Measurements from ENCODE around the gene TOX3. TPM values are rescaled to one million over a fixed set of nuclear protein-coding genes. Genes with fewer than 3 reads are reported as not detected.

TOX3 gene
- total and polyA plus RNA-seq, 2 of the 8 experiments (the other 6 are each of a cell fraction or from before 2014, with no cell fraction given), result 16.7 to 31.2 TPM

DNA sequence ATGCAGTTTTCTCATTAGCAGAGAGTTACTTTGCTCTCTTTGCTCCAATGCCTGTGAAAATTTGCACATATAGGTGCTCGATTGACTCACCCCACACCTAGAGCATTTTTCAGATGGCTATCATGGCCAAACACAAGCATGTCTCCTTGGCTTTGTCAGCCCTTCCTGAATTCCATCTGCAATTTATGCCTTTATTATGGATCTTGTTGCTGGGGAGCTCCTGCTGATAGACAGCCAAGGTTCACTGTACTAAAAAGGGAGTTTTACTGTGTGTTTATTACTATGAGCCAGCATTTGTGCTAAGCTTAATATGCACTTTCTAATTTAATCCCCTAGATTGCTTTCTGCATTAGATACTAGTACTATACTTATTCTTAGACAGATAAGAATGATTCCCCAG is 93.3 kb downstream of the TOX3 start:
- Histone ChIP-seq H3K4me3 (ENCODE audit: extremely low read depth in 1 of 4, insufficient read depth in 2 of 4, low read depth in 3 of 4, low read length in 4 of 4) (no peak overlapping the region), H3K18ac (ENCODE audit: extremely low read depth, low read length) (no peak overlapping the region), H3K14ac (ENCODE audit: insufficient read length) (no peak overlapping the region), H2BK20ac (ENCODE audit: low read length) (no peak overlapping the region), H4K91ac (replicated peaks; ENCODE audit: insufficient read length, low read length) (no peak overlapping the region), H4K5ac (ENCODE audit: insufficient read length, low read depth, low read length) (no peak overlapping the region), H2AK5ac (ENCODE audit: low read depth, low read length) (no peak overlapping the region), H3K36me3 (ENCODE audit: control insufficient read depth in 2 of 4, insufficient read depth in 4 of 4, low read length in 3 of 4) (peaks cover 0 to 12% (median 3%) of the 10 kb centered on the region in 4 experiments; a peak in 4 of 8 replicates), H4K8ac (ENCODE audit: extremely low read depth, insufficient read depth, low read length) (no peak overlapping the region), H3K4me1 (replicated peaks in 1 of 4; ENCODE audit: control insufficient read depth in 3 of 4, insufficient read depth in 4 of 4, low read length in 3 of 4) (peaks cover 1 to 6% (median 6%) of the 10 kb centered on the region in 4 experiments; a peak in 4 of 7 replicates), H3K4ac (replicated peaks; ENCODE audit: insufficient read length, low read depth, low read length) (no peak overlapping the region), H3K27me3 (replicated peaks in 1 of 4; ENCODE audit: control insufficient read depth in 3 of 4, extremely low read depth in 1 of 4, insufficient read depth in 3 of 4, low read length in 3 of 4) (no peaks in the 10 kb centered on the region), H3K4me2 (ENCODE audit: insufficient read depth in 1 of 2, low read depth in 2 of 2, low read length in 2 of 2) (no peak overlapping the region), H4K20me1 (replicated peaks in 1 of 2; ENCODE audit: control insufficient read depth in 1 of 2, insufficient read depth in 2 of 2, low read length in 2 of 2) (no peaks in the 10 kb centered on the region), H2AFZ (ENCODE audit: low read length) (no peak overlapping the region), H3K56ac (replicated peaks; ENCODE audit: insufficient read length, low read depth, low read length) (no peak overlapping the region), H3K27ac (ENCODE audit: low read depth, low read length) (no peak overlapping the region), H3K79me1 (ENCODE audit: low read depth, low read length) (no peaks in the 10 kb centered on the region), H3K9ac (replicated peaks in 1 of 4; ENCODE audit: extremely low read depth in 1 of 4, low read depth in 3 of 4, low read length in 3 of 4) (no peak overlapping the region), H2BK5ac (ENCODE audit: low read depth, low read length) (no peak overlapping the region), H2BK12ac (ENCODE audit: low read depth, low read length) (no peak overlapping the region), H2BK15ac (ENCODE audit: low read length) (no peak overlapping the region), H3K9me3 (ENCODE audit: insufficient read depth in 2 of 2, low read depth in 1 of 2, low read length in 1 of 2) (no peaks in the 10 kb centered on the region), H2BK120ac (replicated peaks; ENCODE audit: low read depth, low read length) (no peak overlapping the region), H3K79me2 (ENCODE audit: control insufficient read depth in 1 of 2, insufficient read depth in 2 of 2, low read length in 2 of 2) (no peaks in the 10 kb centered on the region; a peak in 1 of 4 replicates), H3K23me2 (ENCODE audit: low read depth, low read length) (no peaks in the 10 kb centered on the region), H3K23ac (ENCODE audit: insufficient read length) (no peak overlapping the region)
- 88% methylated on average over 1 of the region's 1 CpG; no CpG with 5 or more reads in 1 of the 2 experiments for WGBS, 2 experiments (ENCODE audit: extremely low coverage in 1 of 2, insufficient coverage in 1 of 2, insufficient read length in 1 of 2, insufficient replicate concordance in 2 of 2, low coverage in 1 of 2, low lambda C conversion rate in 2 of 2, missing lambda C conversion rate in 1 of 2)
- ChIA-PET CTCF (ENCODE audit: partially characterized antibody) (interaction anchor here (0.6 kb wide), 1 partner anchor 249 kb away, joined by 3 read pairs; no protein-coding TSS in a partner anchor), POLR2A (ENCODE audit: partially characterized antibody) (no interaction called here)
- DNase-seq (ENCODE audit: low read depth in 1 of 2, low spot score in 2 of 2) (no peak), FAIRE-seq (no peak)
- no peak for TF ChIP-seq TAF7 (optimal IDR thresholded peaks at IDR 0.05; ENCODE audit: borderline replicate concordance, low read depth, low read length)
- TF ChIP-seq ZNF274 (IDR thresholded peaks at IDR 0.05; ENCODE audit: borderline replicate concordance, extremely low read depth, low read length), result no peak
- TF ChIP-seq NRF1 (IDR thresholded peaks at IDR 0.05; ENCODE audit: low read depth, low read length), result no peak
- no peak for TF ChIP-seq TBP (IDR thresholded peaks at IDR 0.05; ENCODE audit: low read depth, low read length)
- TF ChIP-seq GABPA (IDR thresholded peaks at IDR 0.05; ENCODE audit: borderline replicate concordance, insufficient read depth, low read length), result no peak
- TF ChIP-seq SP1 (IDR thresholded peaks at IDR 0.05; ENCODE audit: low read depth, low read length), result no peak
- no peak for TF ChIP-seq EGR1 (IDR thresholded peaks at IDR 0.05; ENCODE audit: borderline replicate concordance, low read depth, low read length)
- no peak for TF ChIP-seq SAP30 (IDR thresholded peaks at IDR 0.05; ENCODE audit: insufficient read depth, insufficient replicate concordance, low read length)
- no peak for TF ChIP-seq EP300 (IDR thresholded peaks at IDR 0.05; ENCODE audit: borderline replicate concordance in 1 of 2, low read depth in 2 of 2, low read length in 2 of 2)
- TF ChIP-seq, protein P1, sequence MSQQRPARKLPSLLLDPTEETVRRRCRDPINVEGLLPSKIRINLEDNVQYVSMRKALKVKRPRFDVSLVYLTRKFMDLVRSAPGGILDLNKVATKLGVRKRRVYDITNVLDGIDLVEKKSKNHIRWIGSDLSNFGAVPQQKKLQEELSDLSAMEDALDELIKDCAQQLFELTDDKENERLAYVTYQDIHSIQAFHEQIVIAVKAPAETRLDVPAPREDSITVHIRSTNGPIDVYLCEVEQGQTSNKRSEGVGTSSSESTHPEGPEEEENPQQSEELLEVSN (IDR thresholded peaks at IDR 0.05), result no peak
- no peak for TF ChIP-seq BCL11A (IDR thresholded peaks at IDR 0.05; ENCODE audit: low read depth in 2 of 2, low read length in 2 of 2)
- TF ChIP-seq, protein P2, sequence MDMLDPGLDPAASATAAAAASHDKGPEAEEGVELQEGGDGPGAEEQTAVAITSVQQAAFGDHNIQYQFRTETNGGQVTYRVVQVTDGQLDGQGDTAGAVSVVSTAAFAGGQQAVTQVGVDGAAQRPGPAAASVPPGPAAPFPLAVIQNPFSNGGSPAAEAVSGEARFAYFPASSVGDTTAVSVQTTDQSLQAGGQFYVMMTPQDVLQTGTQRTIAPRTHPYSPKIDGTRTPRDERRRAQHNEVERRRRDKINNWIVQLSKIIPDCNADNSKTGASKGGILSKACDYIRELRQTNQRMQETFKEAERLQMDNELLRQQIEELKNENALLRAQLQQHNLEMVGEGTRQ (IDR thresholded peaks at IDR 0.05; ENCODE audit: low read length), result no peak

All from H1 (cell line).